ENCODE results near the gene LCN6. TPM values are rescaled to one million over a fixed set of nuclear protein-coding genes. Genes with fewer than 3 reads are reported as not detected.

Gene LCN6
- total and polyA plus RNA-seq, 9 of the 15 experiments (the other 6 are each of a cell fraction or from before 2014, with no cell fraction given): 0.10 to 0.45 (median 0.37) TPM; not detected in 5

GRCh38 chr9:136796238-136796774 is 48.0 kb upstream of the LCN6 start, which contains the start of gene CCDC183 (continued):
- no peak for TF ChIP-seq E4F1 (CRISPR knock-in tag; IDR thresholded peaks at IDR 0.05; ENCODE audit: borderline replicate concordance)
- no peak for TF ChIP-seq ZNF431 (CRISPR knock-in tag; IDR thresholded peaks at IDR 0.05)
- TF ChIP-seq NR2C1 (IDR thresholded peaks at IDR 0.05): no peak
- no peak for TF ChIP-seq NR2C1 (tag; IDR thresholded peaks at IDR 0.05)
- TF ChIP-seq HMG20B (CRISPR knock-in tag; IDR thresholded peaks at IDR 0.05): no peak
- no peak for TF ChIP-seq ZNF146 (CRISPR knock-in tag; IDR thresholded peaks at IDR 0.05; ENCODE audit: unreplicated experiment)
- TF ChIP-seq CBFA2T2 (conservative IDR thresholded peaks at IDR 0.05): no peak
- TF ChIP-seq XRCC3 (IDR thresholded peaks at IDR 0.05): no peak
- no peak for TF ChIP-seq TCF7 (IDR thresholded peaks at IDR 0.05; ENCODE audit: borderline replicate concordance)
- no peak for TF ChIP-seq ZSCAN29 (IDR thresholded peaks at IDR 0.05)
- TF ChIP-seq SOX6 (IDR thresholded peaks at IDR 0.05): no peak
- no peak for TF ChIP-seq NR2C2 (CRISPR knock-in tag; IDR thresholded peaks at IDR 0.05)
- TF ChIP-seq NR2C2 (tag; IDR thresholded peaks at IDR 0.05): no peak
- no peak for TF ChIP-seq ZNF436 (CRISPR knock-in tag; IDR thresholded peaks at IDR 0.05)
- TF ChIP-seq HNRNPH1 (optimal IDR thresholded peaks at IDR 0.05; ENCODE audit: low read depth, low read length): no peak
- TF ChIP-seq RBM22 (IDR thresholded peaks at IDR 0.05; ENCODE audit: low read depth, low read length, poor library complexity, severe bottlenecking): no peak
- TF ChIP-seq KDM1A (IDR thresholded peaks at IDR 0.05): no peak
- peak; percentile 82 for TF ChIP-seq ZNF592 (IDR thresholded peaks at IDR 0.05)
- no peak for TF ChIP-seq ZNF354B (CRISPR knock-in tag; IDR thresholded peaks at IDR 0.05)
- TF ChIP-seq RFX1 (IDR thresholded peaks at IDR 0.05): no peak
- no peak for TF ChIP-seq GMEB1 (CRISPR knock-in tag; IDR thresholded peaks at IDR 0.05)
- no peak for TF ChIP-seq ARID3A (IDR thresholded peaks at IDR 0.05; ENCODE audit: borderline replicate concordance, low read depth, low read length)

All from K562 (cell line).